Adrenal gland (tissue), 12 donors: ENCODE measurements around the gene RELA. TPM values are rescaled to one million over a fixed set of nuclear protein-coding genes. Genes with fewer than 3 reads are reported as not detected.

ENCODE experiments used
- DNase-seq, 7 donors: peaks; one replicate each; pipeline ENCODE4 v3.0.0-alpha.2; 2019 to 2020
- H3K27ac ChIP-seq, 5 donors: fragments of 200-600 bp; sonication (generic) in 4 of 5; 1 replicate in 3 of 5; 2 replicates in 2 of 5; pipeline versions ENCODE4 v1.5.1 to v1.8.0; 2016 to 2020; ENCODE audit warnings: mild to moderate bottlenecking in 1 of 5
- H3K27me3 ChIP-seq: fragments of 200-600 bp; 2 replicates; pipeline ENCODE4 v1.8.0; 2021
- H3K36me3 ChIP-seq, 2 donors: fragments of 200-600 bp; replicated peaks in 1 of 2; 1 replicate in 1 of 2; 2 replicates in 1 of 2; pipeline versions ENCODE4 v1.5.1 to v1.8.0; 2018 to 2022
- H3K4me1 ChIP-seq, 2 donors: fragments of 200-600 bp; replicated peaks in 1 of 2; 1 replicate in 1 of 2; 2 replicates in 1 of 2; pipeline versions ENCODE4 v1.5.1 to v1.8.0; 2018 to 2021
- H3K4me3 ChIP-seq, 4 donors: fragments of 200-600 bp; sonication (generic) in 3 of 4; one replicate each; pipeline ENCODE4 v1.5.1; 2016 to 2018
- H3K9me3 ChIP-seq, 3 donors: fragments of 200-600 bp; sonication (generic) in 1 of 3; replicated peaks in 1 of 3; 1 replicate in 2 of 3; 2 replicates in 1 of 3; pipeline versions ENCODE4 v1.5.1 to v1.8.0; 2016 to 2021
- CTCF ChIP-seq, 6 experiments: fragments of 450-650 bp in 4 of 6; fragments of 200-600 bp in 2 of 6; sonication (generic) in 1 of 6; IDR thresholded peaks; 1 replicate in 5 of 6; 2 replicates in 1 of 6; pipeline versions ENCODE4 v1.5.1 to v1.8.0; 2016 to 2021; ENCODE audit warnings: antibody characterized with exemption in 6 of 6, mild to moderate bottlenecking in 2 of 6, moderate library complexity in 1 of 6
- POLR2A ChIP-seq, 2 donors: fragments of 450-650 bp; IDR thresholded peaks; one replicate each; pipeline ENCODE4 v1.6.1; 2017; ENCODE audit warnings: antibody characterized with exemption in 2 of 2, mild to moderate bottlenecking in 2 of 2, moderate library complexity in 1 of 2
- WGBS, 4 donors: extraction: QIAGEN DNeasy Blood & Tissue Kit in 2 of 4; methylation state at CpG; one replicate each; pipeline versions ENCODE4 v1.1.5 to v1.1.7; 2013 to 2017; 5-methylcytosine and 5-hydroxymethylcytosine counted together
- intact Hi-C, 2 donors: fragments of 100-400 bp; cut with DNase I; formaldehyde crosslinking; loops; one replicate each; pipeline versions ENCODE4 v1.14.1 to v1.15.0; 2022 to 2023
- polyA plus RNA-seq, 3 donors: library from polyadenylated mRNA; stranded (reverse); fragments of 200-250 nt in 2 of 3; fragments of 350-450 nt in 1 of 3; fragmentation: Illumina TruSeq in 1 of 3; extraction: RNeasy Lipid Tissue Mini Kit (QIAGEN cat#74804) in 1 of 3; gene quantifications; one replicate each; pipeline ENCODE4 v1.2.3, GENCODE V29; 2013 to 2014
- total RNA-seq, 9 donors: library from RNA; depleted of rRNA in 4 of 9; stranded (reverse); fragments of >200 nt in 4 of 9; fragments of 120-200 nt in 1 of 9; fragmentation: NEBNext Ultra II Directional in 1 of 9; extraction: Animal tissue kit (Norgen Biotek cat#: 25700) in 1 of 9; gene quantifications; one replicate each; pipeline versions ENCODE4 v1.1.0 to v1.2.4, GENCODE V29; 2013 to 2023
- donor health status: healthy with polysubstance abuse.
- donor health status: Bipolar disorder and iron deficiency.
- donor health status: DM: yes; HTN: yes; CAD: no.
- donor health status: DM: no; HTN: no; CAD: no.
- donor health status: DM: no; HTN: no; CAD: no.
- donor health status: DM: yes; HTN: yes; CAD: no.

RELA gene
- total and polyA plus RNA-seq, 12 donors, result 19.3 to 76.2 (median 64.1) TPM

GRCh38 chr11:65612691-65613090 is 50.0 kb downstream of the RELA start:
- H3K27me3 ChIP-seq, result no peaks in the 10 kb centered on the region
- peaks cover 0 to 22% of the 10 kb centered on the region in 2 donors for H3K36me3 ChIP-seq
- intact Hi-C loops, result loop anchor here in 1 of 2 donors (5.0 kb wide), 1 partner anchor 40 kb away; the partner anchor contains the start of genes FAM89B and ZNRD2
- WGBS, 4 donors, result 44 to 53% (median 51%) methylated on average over 5 to 7 of the region's 7 CpGs
- H3K9me3 ChIP-seq, result no peaks in the 10 kb centered on the region
- H3K27ac ChIP-seq, result peak overlapping the region in 3 of 5 donors; percentile 82 to 93 (median 89)
- TF ChIP-seq POLR2A (IDR thresholded peaks at IDR 0.05), result no peak
- TF ChIP-seq CTCF (IDR thresholded peaks at IDR 0.05), result no peak
- peaks cover 21 to 58% of the 10 kb centered on the region in 2 donors for H3K4me1 ChIP-seq
- DNase-seq, result no peak
- H3K4me3 ChIP-seq, result peak overlapping the region in 2 of 4 donors; percentile 68 to 90

- no peaks in the 10 kb centered on the region for H3K27me3 ChIP-seq
- intact Hi-C loops, result loop anchor here in 1 of 2 donors (5.0 kb wide), 1 partner anchor 40 kb away; the partner anchor contains the start of genes FAM89B and ZNRD2
Measured at GRCh38 chr11:65611758-65612603, 50.7 kb downstream of the RELA start.

GRCh38 chr11:65611028-65611757 is 51.5 kb downstream of the RELA start:
- H3K4me3 ChIP-seq, result peak overlapping the region in 1 of 4 donors; percentile 90
- no peaks in the 10 kb centered on the region for H3K27me3 ChIP-seq
- no peak for TF ChIP-seq CTCF (IDR thresholded peaks at IDR 0.05)
- TF ChIP-seq POLR2A (IDR thresholded peaks at IDR 0.05), result no peak
- no peaks in the 10 kb centered on the region for H3K9me3 ChIP-seq
- H3K36me3 ChIP-seq, result peaks cover 0 to 27% of the 10 kb centered on the region in 2 donors
- intact Hi-C loops, result loop anchor here in 1 of 2 donors (5.0 kb wide), 1 partner anchor 39 kb away; the partner anchor contains the start of genes FAM89B and ZNRD2
- peaks cover 25 to 56% of the 10 kb centered on the region in 2 donors for H3K4me1 ChIP-seq
- peak in 3 of 7 donors; percentile 37 to 56 (median 56) for DNase-seq
- WGBS, 4 donors, result 47 to 75% (median 60%) methylated on average over 8 to 10 of the region's 10 CpGs
- peak overlapping the region in 4 of 5 donors; percentile 21 to 93 (median 62) for H3K27ac ChIP-seq

More at GRCh38 chr11:65611758-65612603, 50.7 kb downstream of the RELA start:
- Histone ChIP-seq H3K36me3 (peaks cover 0 to 22% of the 10 kb centered on the region in 2 donors), H3K4me3 (peak overlapping the region in 1 of 4 donors; percentile 90), H3K4me1 (peaks cover 26 to 58% of the 10 kb centered on the region in 2 donors), H3K9me3 (no peaks in the 10 kb centered on the region), H3K27ac (peak overlapping the region in 4 of 5 donors; percentile 21 to 93 (median 86))
- WGBS, 4 donors, result 61 to 72% (median 64%) methylated on average over 7 to 12 of the region's 12 CpGs
- no peak for TF ChIP-seq POLR2A (IDR thresholded peaks at IDR 0.05)
- TF ChIP-seq CTCF (IDR thresholded peaks at IDR 0.05), result no peak
- DNase-seq, result no peak

- Histone ChIP-seq H3K4me1 (peaks cover 24 to 56% of the 10 kb centered on the region in 2 donors), H3K9me3 (no peaks in the 10 kb centered on the region), H3K36me3 (peaks cover 0 to 34% of the 10 kb centered on the region in 2 donors), H3K27me3 (no peaks in the 10 kb centered on the region), H3K27ac (peak overlapping the region in 2 of 5 donors; percentile 89 to 93), H3K4me3 (no peak overlapping the region)
- intact Hi-C loops, result loop anchor here in 1 of 2 donors (5.0 kb wide), 1 partner anchor 38 kb away; the partner anchor contains the start of genes FAM89B and ZNRD2
- no peak for DNase-seq
- WGBS, 4 donors, result 59 to 71% (median 68%) methylated on average over 6 of the region's 6 CpGs
- TF ChIP-seq POLR2A (IDR thresholded peaks at IDR 0.05), result no peak
- no peak for TF ChIP-seq CTCF (IDR thresholded peaks at IDR 0.05)
Measured at GRCh38 chr11:65610404-65610803, 52.3 kb downstream of the RELA start.
